Psoas muscle (tissue), 8 donors: ENCODE data around the gene TLR6. TPM values are rescaled to one million over a fixed set of nuclear protein-coding genes. Genes with fewer than 3 reads are reported as not detected.

Source experiments
- ATAC-seq, 4 donors: fragments of 200-7000 bp; cut with Tn5 transposase; one replicate each; pipeline ENCODE4 v1.9.1; 2020; ENCODE audit warnings: moderate library complexity in 3 of 4, mild to moderate bottlenecking in 2 of 4
- DNase-seq, 2 donors: peaks; one replicate each; pipeline ENCODE4 v3.0.0-alpha.2; 2020
- H3K27ac ChIP-seq: fragments of 200-600 bp; one replicate; pipeline ENCODE4 v1.8.0; 2022
- H3K27me3 ChIP-seq, 3 donors: fragments of 200-600 bp in 1 of 3; one replicate each; pipeline versions ENCODE4 v1.6.1 to v1.8.0; 2013 to 2022; ENCODE audit warnings: low read length in 2 of 3, mild to moderate bottlenecking in 2 of 3, moderate library complexity in 1 of 3; ENCODE audit not compliant: insufficient read depth in 3 of 3
- H3K36me3 ChIP-seq, 2 donors: fragments of 200-600 bp in 1 of 2; one replicate each; pipeline versions ENCODE4 v1.6.1 to v1.8.0; 2013 to 2022; ENCODE audit warnings: low read depth in 1 of 2, mild to moderate bottlenecking in 1 of 2, moderate library complexity in 1 of 2; ENCODE audit not compliant: insufficient read depth in 1 of 2
- H3K4me1 ChIP-seq: fragments of 200-600 bp; one replicate; pipeline ENCODE4 v1.8.0; 2022
- H3K4me3 ChIP-seq: fragments of 200-600 bp; one replicate; pipeline ENCODE4 v1.8.0; 2022; ENCODE audit warnings: mild to moderate bottlenecking
- H3K9me3 ChIP-seq: fragments of 200-600 bp; one replicate; pipeline ENCODE4 v1.8.0; 2022
- CTCF ChIP-seq: fragments of 200-600 bp; IDR thresholded peaks from one replicate; pipeline ENCODE4 v1.8.0; 2022; ENCODE audit warnings: antibody characterized with exemption
- WGBS, 3 donors: extraction: QIAGEN DNeasy Blood & Tissue Kit; methylation state at CpG; one replicate each; pipeline versions ENCODE4 v1.1.6 to v1.1.7; 2013; 5-methylcytosine and 5-hydroxymethylcytosine counted together
- intact Hi-C, 2 donors: fragments of 100-400 bp; cut with DNase I; formaldehyde crosslinking; loops; one replicate each; pipeline versions ENCODE4 v1.11.0 to v1.14.2; 2022
- polyA plus RNA-seq, 3 donors: library from polyadenylated mRNA; stranded (reverse); fragments of 200-250 nt; gene quantifications; one replicate each; pipeline ENCODE4 v1.2.3, GENCODE V29; 2013
- total RNA-seq, 4 donors: library from RNA; stranded (reverse); fragmentation: NEBNext Ultra II Directional in 2 of 4; extraction: Animal tissue kit (Norgen Biotek cat#: 25700) in 2 of 4; gene quantifications; one replicate each; pipeline versions ENCODE4 v1.2.1 to v1.2.4, GENCODE V29; 2021 to 2023
- donor health status: healthy with polysubstance abuse.
- donor health status: DM: no; HTN: no; CAD: no; lungs with moderate emphysema.
- donor health status: Bipolar disorder and iron deficiency.
- donor health status: healthy.
- donor health status: DM: yes; HTN: yes; CAD: no.
- donor health status: DM: no; HTN: no; CAD: no.
- donor health status: DM: no; HTN: no; CAD: no.
- donor health status: DM: yes; HTN: yes; CAD: no.

Gene TLR6
- total and polyA plus RNA-seq, 7 donors: 0.12 to 1.3 (median 0.79) TPM

GRCh38 chr4:38870098-38870808 is 13.6 kb upstream of the TLR6 start:
- Histone ChIP-seq H3K27me3 (no peaks in the 10 kb centered on the region), H3K36me3 (peaks cover 0 to 16% of the 10 kb centered on the region in 2 donors), H3K4me3 (no peak overlapping the region), H3K4me1 (peaks cover 42% of the 10 kb centered on the region), H3K27ac (no peak overlapping the region), H3K9me3 (no peaks in the 10 kb centered on the region)
- intact Hi-C loops: no loop called here
- DNase-seq: no peak
- 45 to 56% (median 50%) methylated on average over 7 of the region's 7 CpGs for WGBS, 3 donors
- no peak for TF ChIP-seq CTCF
- no peak for ATAC-seq

- Histone ChIP-seq H3K9me3 (no peaks in the 10 kb centered on the region), H3K36me3 (peaks cover 0 to 16% of the 10 kb centered on the region in 2 donors), H3K27ac (peak overlapping the region; percentile 92), H3K4me3 (peak overlapping the region; percentile 89), H3K27me3 (no peaks in the 10 kb centered on the region), H3K4me1 (peaks cover 42% of the 10 kb centered on the region)
- WGBS, 3 donors: 34 to 68% (median 38%) methylated on average over 2 of the region's 2 CpGs
- intact Hi-C loops: no loop called here
- DNase-seq (no peak), ATAC-seq (no peak)
- TF ChIP-seq CTCF: no peak
These were observed 12.9 kb upstream of the TLR6 start for GRCh38 chr4:38869511-38869910.

GRCh38 chr4:38868059-38868960 is 11.7 kb upstream of the TLR6 start:
- peak overlapping the region; percentile 92 for H3K27ac ChIP-seq
- H3K36me3 ChIP-seq: peaks cover 0 to 16% of the 10 kb centered on the region in 2 donors
- 9 to 13% (median 9%) methylated on average over 26 to 30 of the region's 30 CpGs for WGBS, 3 donors
- peaks cover 42% of the 10 kb centered on the region for H3K4me1 ChIP-seq
- no peak for TF ChIP-seq CTCF
- no peaks in the 10 kb centered on the region for H3K9me3 ChIP-seq
- no peaks in the 10 kb centered on the region for H3K27me3 ChIP-seq
- ATAC-seq: peak; percentile 49 to 75 (median 73)
- H3K4me3 ChIP-seq: peak overlapping the region; percentile 89
- DNase-seq: peak; percentile 47 to 71
- intact Hi-C loops: no loop called here

GRCh38 chr4:38867478-38868058 is 11.0 kb upstream of the TLR6 start, which contains the start of gene FAM114A1:
Gene FAM114A1 (plus strand): TSS chr4:38867806. CDS start chr4:38878079, 10,273 bp downstream.
- no peaks in the 10 kb centered on the region for H3K27me3 ChIP-seq
- intact Hi-C loops: no loop called here
- ATAC-seq: peak; percentile 93 to 94 (median 94)
- no peaks in the 10 kb centered on the region for H3K9me3 ChIP-seq
- 0 to 1% (median 0%) methylated on average over 15 to 66 of the region's 66 CpGs for WGBS, 3 donors
- TF ChIP-seq CTCF: no peak
- H3K4me3 ChIP-seq: peak within 1 kb of the TSS; percentile 89
- peaks cover 0 to 16% of the 10 kb centered on the region in 2 donors for H3K36me3 ChIP-seq
- H3K27ac ChIP-seq: peak within 1 kb of the TSS; percentile 92
- peaks cover 42% of the 10 kb centered on the region for H3K4me1 ChIP-seq
- DNase-seq: peak; percentile 86 to 90
